Fibroblast of pulmonary artery (primary cell): ENCODE measurements around the gene TRRAP.

Experiments used
- DNase-seq: peaks from one replicate; pipeline ENCODE4 v3.0.0-alpha.2; 2010; ENCODE audit warnings: low read depth
- H3K4me3 ChIP-seq: replicated peaks from 2 replicates; pipeline ENCODE4 v1.5.1; 2011; ENCODE audit warnings: low read depth, mild to moderate bottlenecking, control low read depth, low read length, moderate library complexity
- TF ChIP-seq, protein P1 (sequence below): IDR thresholded peaks from 2 replicates; pipeline ENCODE4 v1.5.1; 2011; ENCODE audit warnings: mild to moderate bottlenecking, control low read depth, low read length, inconsistent platforms; ENCODE audit errors: missing control alignments

Gene TRRAP

DNA sequence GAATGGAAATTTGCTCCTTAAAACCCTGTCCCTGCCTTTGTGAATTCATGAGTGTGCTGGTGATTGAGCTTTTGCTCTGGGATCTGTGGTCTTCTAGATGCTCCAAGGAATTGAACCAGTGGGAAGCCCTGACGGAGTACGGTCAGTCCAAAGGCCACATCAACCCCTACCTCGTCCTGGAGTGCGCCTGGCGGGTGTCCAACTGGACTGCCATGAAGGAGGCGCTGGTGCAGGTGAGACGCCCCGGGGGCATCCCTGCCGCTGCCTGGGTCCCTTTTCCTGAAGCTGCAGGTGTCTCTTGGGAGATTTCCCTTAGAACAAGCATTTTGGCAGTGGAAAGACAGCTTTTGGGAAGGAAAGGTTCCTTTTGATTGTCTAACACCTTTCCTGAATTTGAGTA, 100.3 kb downstream of the TRRAP start:
- H3K4me3 ChIP-seq: no peak overlapping the region
- no peak for DNase-seq
- TF ChIP-seq, protein P1, sequence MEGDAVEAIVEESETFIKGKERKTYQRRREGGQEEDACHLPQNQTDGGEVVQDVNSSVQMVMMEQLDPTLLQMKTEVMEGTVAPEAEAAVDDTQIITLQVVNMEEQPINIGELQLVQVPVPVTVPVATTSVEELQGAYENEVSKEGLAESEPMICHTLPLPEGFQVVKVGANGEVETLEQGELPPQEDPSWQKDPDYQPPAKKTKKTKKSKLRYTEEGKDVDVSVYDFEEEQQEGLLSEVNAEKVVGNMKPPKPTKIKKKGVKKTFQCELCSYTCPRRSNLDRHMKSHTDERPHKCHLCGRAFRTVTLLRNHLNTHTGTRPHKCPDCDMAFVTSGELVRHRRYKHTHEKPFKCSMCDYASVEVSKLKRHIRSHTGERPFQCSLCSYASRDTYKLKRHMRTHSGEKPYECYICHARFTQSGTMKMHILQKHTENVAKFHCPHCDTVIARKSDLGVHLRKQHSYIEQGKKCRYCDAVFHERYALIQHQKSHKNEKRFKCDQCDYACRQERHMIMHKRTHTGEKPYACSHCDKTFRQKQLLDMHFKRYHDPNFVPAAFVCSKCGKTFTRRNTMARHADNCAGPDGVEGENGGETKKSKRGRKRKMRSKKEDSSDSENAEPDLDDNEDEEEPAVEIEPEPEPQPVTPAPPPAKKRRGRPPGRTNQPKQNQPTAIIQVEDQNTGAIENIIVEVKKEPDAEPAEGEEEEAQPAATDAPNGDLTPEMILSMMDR: no peak

DNA sequence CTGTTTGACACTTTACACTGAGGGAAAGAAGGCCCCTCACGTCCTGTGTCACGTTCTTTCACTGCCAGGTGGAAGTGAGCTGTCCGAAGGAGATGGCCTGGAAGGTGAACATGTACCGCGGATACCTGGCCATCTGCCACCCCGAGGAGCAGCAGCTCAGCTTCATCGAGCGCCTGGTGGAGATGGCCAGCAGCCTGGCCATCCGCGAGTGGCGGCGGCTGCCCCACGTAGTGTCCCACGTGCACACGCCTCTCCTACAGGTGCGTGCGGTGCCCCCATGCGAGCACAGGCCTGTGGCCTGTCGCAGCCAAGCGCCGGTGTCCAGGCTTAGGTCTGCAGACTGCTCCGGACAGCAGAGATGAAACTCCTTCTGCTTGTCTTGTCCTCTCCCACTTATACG, 103.4 kb downstream of the TRRAP start:
- DNase-seq: no peak
- H3K4me3 ChIP-seq: no peak overlapping the region
- TF ChIP-seq, protein P1: no peak

DNA sequence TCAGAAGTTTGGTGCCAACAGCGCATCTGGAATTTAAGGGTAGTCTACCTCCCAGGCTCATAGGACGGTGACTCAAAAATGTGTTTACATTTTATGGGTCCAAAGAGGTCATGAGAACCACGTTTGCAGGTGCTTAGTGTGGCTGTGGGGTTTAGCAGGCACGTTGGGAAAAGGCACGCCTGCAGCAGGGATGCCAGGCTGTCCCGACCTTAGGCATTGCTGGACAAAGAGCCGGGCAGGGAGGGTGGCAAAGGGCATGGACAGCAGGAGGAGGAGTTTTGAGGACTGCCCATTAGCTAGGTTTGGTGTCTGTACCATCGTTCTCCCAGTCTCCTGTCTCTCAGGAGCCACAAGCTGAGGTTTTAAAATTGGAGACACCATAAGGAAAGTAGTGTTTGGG, 104.4 kb downstream of the TRRAP start:
- H3K4me3 ChIP-seq: no peak overlapping the region
- DNase-seq: no peak
- TF ChIP-seq, protein P1: no peak

DNA sequence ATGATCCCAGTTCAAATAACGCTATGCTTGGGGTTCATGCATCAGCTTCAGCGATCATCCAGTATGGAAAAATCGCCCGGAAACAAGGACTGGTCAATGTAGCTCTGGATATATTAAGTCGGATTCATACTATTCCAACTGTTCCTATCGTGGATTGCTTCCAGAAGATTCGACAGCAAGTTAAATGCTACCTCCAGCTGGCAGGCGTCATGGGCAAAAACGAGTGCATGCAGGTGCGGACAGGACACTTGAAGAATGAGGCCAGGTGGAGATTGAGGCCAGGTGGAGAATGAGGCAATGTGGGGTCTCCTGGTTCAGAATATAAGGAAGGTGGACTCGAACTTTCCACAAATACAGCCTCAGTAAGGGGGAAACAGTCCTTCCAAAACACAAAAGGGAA, 105.8 kb downstream of the TRRAP start:
- H3K4me3 ChIP-seq: no peak overlapping the region
- no peak for DNase-seq
- TF ChIP-seq, protein P1: no peak

DNA sequence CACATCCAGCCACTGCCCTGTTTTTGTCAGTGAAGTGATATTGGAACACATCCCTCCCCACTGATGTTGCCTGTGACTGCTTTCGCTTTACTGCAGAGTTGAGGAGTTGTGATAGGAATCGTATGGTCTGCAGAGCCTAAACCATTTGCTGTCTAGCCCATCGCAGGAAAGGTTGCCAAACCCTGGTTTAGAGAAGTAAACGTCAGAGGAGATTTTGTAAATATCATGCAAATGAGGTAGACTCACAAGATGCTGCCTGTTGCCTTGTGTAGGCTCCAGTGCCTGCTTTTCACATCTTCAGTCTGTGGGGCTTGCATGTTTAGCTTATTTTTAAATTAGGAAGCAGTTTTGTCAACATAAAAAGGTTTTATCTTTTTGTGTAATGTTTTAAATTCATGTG, 107.1 kb downstream of the TRRAP start:
- TF ChIP-seq, protein P1: no peak
- no peak overlapping the region for H3K4me3 ChIP-seq
- DNase-seq: no peak

DNA sequence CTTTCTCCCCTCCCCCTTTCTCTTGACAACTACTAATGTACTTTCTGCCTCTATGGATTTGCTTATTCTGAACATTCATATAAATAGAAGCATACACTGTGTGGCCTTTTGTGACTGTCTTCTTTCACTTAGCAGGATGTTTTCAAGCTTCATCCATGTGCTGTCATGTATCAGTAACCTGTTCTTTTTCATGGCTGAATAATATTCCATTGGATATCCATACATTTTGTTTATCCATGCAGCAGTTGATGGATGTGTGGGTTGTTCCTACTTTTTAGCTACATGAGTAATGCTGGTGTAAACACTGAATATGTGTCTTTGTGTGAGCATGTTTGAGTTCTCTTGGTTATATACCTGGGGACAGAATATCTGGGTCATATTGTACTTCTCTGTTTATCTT, 107.6 kb downstream of the TRRAP start:
- no peak overlapping the region for H3K4me3 ChIP-seq

DNA sequence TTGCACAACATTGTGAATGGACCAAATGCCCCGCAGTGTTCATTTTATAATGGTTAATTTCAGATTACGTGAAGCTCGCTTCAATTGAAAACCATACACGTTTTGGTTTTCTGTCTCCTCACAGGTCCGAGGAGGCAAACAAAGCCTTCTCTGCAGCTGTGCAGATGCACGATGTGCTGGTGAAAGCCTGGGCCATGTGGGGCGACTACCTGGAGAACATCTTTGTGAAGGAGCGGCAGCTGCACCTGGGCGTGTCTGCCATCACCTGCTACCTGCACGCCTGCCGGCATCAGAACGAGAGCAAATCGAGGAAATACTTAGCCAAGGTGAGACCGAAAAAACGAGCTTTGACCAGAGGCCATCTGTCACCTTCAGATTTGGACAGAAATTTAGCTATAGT, 110.3 kb downstream of the TRRAP start:
- no peak overlapping the region for H3K4me3 ChIP-seq
- TF ChIP-seq, protein P1: no peak
- DNase-seq: no peak

More for the DNA sequence above, 107.6 kb downstream of the TRRAP start:
- no peak for DNase-seq
- TF ChIP-seq, protein P1: no peak
